CD4-positive, CD25-positive, alpha-beta regulatory T cell (primary cell): ENCODE data around the gene LMX1B. TPM values are rescaled to one million over a fixed set of nuclear protein-coding genes. Genes with fewer than 3 reads are reported as not detected.

ENCODE experiments used
- ATAC-seq, 2 donors: fragments of 150-1000 bp; cut with Tn5 transposase; one replicate each; pipeline ENCODE4 v1.10.0; 2021; ENCODE audit warnings: low read depth in 2 of 2, moderate number of reproducible peaks in 2 of 2, moderate library complexity in 1 of 2
- DNase-seq, 3 donors: peaks; one replicate each; pipeline versions ENCODE4 v3.0.0 to v3.0.0-alpha.2; 2012 to 2022; ENCODE audit warnings: mixed read lengths in 1 of 3
- H3K27ac ChIP-seq: one replicate; pipeline ENCODE4 v1.7.0; 2013; ENCODE audit warnings: mild to moderate bottlenecking, low read length; ENCODE audit not compliant: insufficient read depth, poor library complexity, severe bottlenecking
- H3K27me3 ChIP-seq: one replicate; pipeline ENCODE4 v1.7.0; 2013; ENCODE audit warnings: low read length; ENCODE audit not compliant: control insufficient read depth, insufficient read depth
- H3K36me3 ChIP-seq: one replicate; pipeline ENCODE4 v1.7.0; 2013; ENCODE audit warnings: mild to moderate bottlenecking, low read length, moderate library complexity; ENCODE audit not compliant: control insufficient read depth, insufficient read depth
- H3K4me1 ChIP-seq: 2 replicates; pipeline ENCODE4 v1.7.0; 2013; ENCODE audit warnings: mild to moderate bottlenecking, low read length; ENCODE audit not compliant: insufficient read depth, control insufficient read depth, poor library complexity, severe bottlenecking
- H3K4me3 ChIP-seq: one replicate; pipeline ENCODE4 v1.7.0; 2013; ENCODE audit warnings: low read depth, mild to moderate bottlenecking, low read length, moderate library complexity
- H3K9me3 ChIP-seq, 2 experiments: 1 replicate in 1 of 2; 2 replicates in 1 of 2; pipeline ENCODE4 v1.7.0; 2013; ENCODE audit warnings: low read length in 2 of 2, mild to moderate bottlenecking in 1 of 2, moderate library complexity in 1 of 2; ENCODE audit not compliant: control insufficient read depth in 2 of 2
- H3K27ac Mint-ChIP-seq, 3 donors: one replicate each; pipeline ENCODE4 v1.8.0; 2020 to 2022; ENCODE audit warnings: mild to moderate bottlenecking in 3 of 3, mixed read lengths in 3 of 3, moderate library complexity in 2 of 3
- H3K27me3 Mint-ChIP-seq: one replicate; pipeline ENCODE4 v1.8.0; 2022; ENCODE audit warnings: mild to moderate bottlenecking, mixed read lengths
- H3K36me3 Mint-ChIP-seq: one replicate; pipeline ENCODE4 v1.8.0; 2020; ENCODE audit warnings: mixed read lengths
- H3K4me1 Mint-ChIP-seq, 4 donors: one replicate each; pipeline ENCODE4 v1.8.0; 2020 to 2022; ENCODE audit warnings: mixed read lengths in 4 of 4, mild to moderate bottlenecking in 1 of 4
- H3K4me3 Mint-ChIP-seq, 4 donors: one replicate each; pipeline ENCODE4 v1.8.0; 2020 to 2022; ENCODE audit warnings: mild to moderate bottlenecking in 4 of 4, mixed read lengths in 4 of 4, moderate library complexity in 3 of 4
- H3K9me3 Mint-ChIP-seq, 7 donors: one replicate each; pipeline ENCODE4 v1.8.0; 2020 to 2022; ENCODE audit warnings: mixed read lengths in 7 of 7, mild to moderate bottlenecking in 3 of 7, moderate library complexity in 2 of 7
- polyA plus RNA-seq, 4 donors: library from polyadenylated mRNA; unstranded; fragments of 300-500 nt; fragmentation: Illumina TruSeq; gene quantifications; one replicate each; pipeline ENCODE4 v1.2.3, GENCODE V29; 2021
- total RNA-seq: library from RNA; stranded (reverse); gene quantifications from one replicate; pipeline ENCODE4 v1.2.3, GENCODE V29; 2022

The LMX1B gene
- total and polyA plus RNA-seq, 5 donors from 2014 or later: not detected

- Histone ChIP-seq H3K4me1 (peaks cover 13% of the 10 kb centered on the region), H3K27me3 (peaks cover 3% of the 10 kb centered on the region), H3K36me3 (no peaks in the 10 kb centered on the region), H3K27ac (no peak overlapping the region), H3K9me3 (no peaks in the 10 kb centered on the region), H3K4me3 (no peak overlapping the region)
- peaks cover 0 to 16% (median 8%) of the 10 kb centered on the region in 4 donors for H3K4me1 Mint-ChIP-seq
- no peak for ATAC-seq
- H3K27me3 Mint-ChIP-seq: peaks cover 32% of the 10 kb centered on the region
- no peaks in the 10 kb centered on the region for H3K36me3 Mint-ChIP-seq
- no peaks in the 10 kb centered on the region for H3K9me3 Mint-ChIP-seq
- DNase-seq: no peak
- H3K27ac Mint-ChIP-seq: no peak overlapping the region
- H3K4me3 Mint-ChIP-seq: no peak overlapping the region
Observed at GRCh38 chr9:126701813-126702140, 88.0 kb downstream of the LMX1B start.

- ATAC-seq: no peak
- H3K27ac Mint-ChIP-seq: no peak overlapping the region
Observed at GRCh38 chr9:126702151-126703001, 88.6 kb downstream of the LMX1B start.

GRCh38 chr9:126703002-126703865 lies 89.5 kb downstream of the LMX1B start:
- Mint-ChIP-seq H3K9me3 (no peaks in the 10 kb centered on the region), H3K27ac (no peak overlapping the region), H3K4me3 (no peak overlapping the region), H3K27me3 (peaks cover 26% of the 10 kb centered on the region), H3K36me3 (no peaks in the 10 kb centered on the region), H3K4me1 (peaks cover 0 to 16% (median 8%) of the 10 kb centered on the region in 4 donors)
- no peak for ATAC-seq
- Histone ChIP-seq H3K27me3 (peaks cover 3% of the 10 kb centered on the region), H3K27ac (no peak overlapping the region), H3K36me3 (no peaks in the 10 kb centered on the region), H3K4me3 (no peak overlapping the region), H3K4me1 (peaks cover 13% of the 10 kb centered on the region), H3K9me3 (no peaks in the 10 kb centered on the region)
- no peak for DNase-seq

More at GRCh38 chr9:126702151-126703001, 88.6 kb downstream of the LMX1B start:
- DNase-seq: peak in 1 of 3 donors; percentile 9
- Mint-ChIP-seq H3K4me3 (no peak overlapping the region), H3K36me3 (no peaks in the 10 kb centered on the region), H3K9me3 (no peaks in the 10 kb centered on the region), H3K4me1 (peaks cover 0 to 16% (median 8%) of the 10 kb centered on the region in 4 donors), H3K27me3 (peaks cover 32% of the 10 kb centered on the region)
- H3K27ac ChIP-seq: no peak overlapping the region
- peaks cover 3% of the 10 kb centered on the region for H3K27me3 ChIP-seq
- peaks cover 13% of the 10 kb centered on the region for H3K4me1 ChIP-seq
- no peak overlapping the region for H3K4me3 ChIP-seq
- H3K9me3 ChIP-seq: no peaks in the 10 kb centered on the region
- no peaks in the 10 kb centered on the region for H3K36me3 ChIP-seq

- H3K9me3 ChIP-seq: no peaks in the 10 kb centered on the region
- no peak overlapping the region for H3K27ac Mint-ChIP-seq
- H3K4me1 ChIP-seq: peaks cover 13% of the 10 kb centered on the region
- H3K27me3 ChIP-seq: peaks cover 3% of the 10 kb centered on the region
- H3K9me3 Mint-ChIP-seq: no peaks in the 10 kb centered on the region
- no peak overlapping the region for H3K27ac ChIP-seq
- no peak overlapping the region for H3K4me3 Mint-ChIP-seq
- no peaks in the 10 kb centered on the region for H3K36me3 ChIP-seq
- H3K4me1 Mint-ChIP-seq: peaks cover 0 to 16% (median 8%) of the 10 kb centered on the region in 4 donors
- peaks cover 28% of the 10 kb centered on the region for H3K27me3 Mint-ChIP-seq
- ATAC-seq: no peak
- DNase-seq: no peak
- no peak overlapping the region for H3K4me3 ChIP-seq
- no peaks in the 10 kb centered on the region for H3K36me3 Mint-ChIP-seq
Observed at GRCh38 chr9:126703866-126704156, 90.1 kb downstream of the LMX1B start.

- no peaks in the 10 kb centered on the region for H3K36me3 ChIP-seq
- Mint-ChIP-seq H3K4me1 (peaks cover 0 to 16% (median 8%) of the 10 kb centered on the region in 4 donors), H3K36me3 (no peaks in the 10 kb centered on the region), H3K27ac (no peak overlapping the region), H3K4me3 (no peak overlapping the region), H3K27me3 (peaks cover 32% of the 10 kb centered on the region), H3K9me3 (no peaks in the 10 kb centered on the region)
- ATAC-seq (no peak), DNase-seq (no peak)
- H3K27me3 ChIP-seq: peaks cover 3% of the 10 kb centered on the region
- peaks cover 13% of the 10 kb centered on the region for H3K4me1 ChIP-seq
- no peaks in the 10 kb centered on the region for H3K9me3 ChIP-seq
- no peak overlapping the region for H3K4me3 ChIP-seq
- no peak overlapping the region for H3K27ac ChIP-seq
Observed at GRCh38 chr9:126704157-126704891, 90.6 kb downstream of the LMX1B start.

- H3K4me1 ChIP-seq: peaks cover 13% of the 10 kb centered on the region
- ATAC-seq (peak; percentile 77 to 82), DNase-seq (peak; percentile 74 to 83 (median 80))
- H3K27me3 Mint-ChIP-seq: peaks cover 35% of the 10 kb centered on the region
- no peak overlapping the region for H3K4me3 ChIP-seq
- H3K4me3 Mint-ChIP-seq: peak overlapping the region in 3 of 4 donors; percentile 30 to 57 (median 40)
- no peak overlapping the region for H3K27ac Mint-ChIP-seq
- no peaks in the 10 kb centered on the region for H3K9me3 ChIP-seq
- no peak overlapping the region for H3K27ac ChIP-seq
- no peaks in the 10 kb centered on the region for H3K36me3 ChIP-seq
- H3K36me3 Mint-ChIP-seq: no peaks in the 10 kb centered on the region
- peaks cover 0 to 16% (median 8%) of the 10 kb centered on the region in 4 donors for H3K4me1 Mint-ChIP-seq
- no peaks in the 10 kb centered on the region for H3K9me3 Mint-ChIP-seq
- peaks cover 3% of the 10 kb centered on the region for H3K27me3 ChIP-seq
Observed at GRCh38 chr9:126704892-126705766, 91.4 kb downstream of the LMX1B start.
